ENCODE measurements around the gene PPP1R16B.
A peak's percentile ranks its signal among the peaks of the same experiment; 100 is the strongest.

PPP1R16B gene

DNA sequence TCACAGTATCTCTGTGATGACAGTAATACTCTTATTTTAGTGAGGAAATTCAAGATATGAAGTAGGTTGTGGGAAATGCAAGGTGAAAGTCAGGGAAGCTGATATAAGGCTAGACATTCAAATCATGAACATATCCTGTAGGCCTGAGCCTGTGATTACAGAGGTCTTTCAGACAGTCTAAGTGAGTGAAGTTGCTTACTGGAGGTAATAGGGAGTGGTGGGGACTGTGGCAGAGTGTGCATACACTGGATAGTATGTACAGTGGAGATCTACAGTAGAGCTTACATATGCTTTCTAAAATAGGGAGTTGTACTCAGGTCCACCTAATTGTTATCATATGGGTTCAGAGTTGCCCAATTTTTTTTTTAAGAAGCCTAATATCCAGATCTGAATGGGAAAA is 159.8 kb downstream of the PPP1R16B start:
- no peak for DNase-seq
- in situ Hi-C loops (cut with HindIII; ENCODE audit: low pct_ligation_motif_present, low pct_unique_long_range_greater_than_20kb, low sequenced_read_pairs): no loop called here

DNA sequence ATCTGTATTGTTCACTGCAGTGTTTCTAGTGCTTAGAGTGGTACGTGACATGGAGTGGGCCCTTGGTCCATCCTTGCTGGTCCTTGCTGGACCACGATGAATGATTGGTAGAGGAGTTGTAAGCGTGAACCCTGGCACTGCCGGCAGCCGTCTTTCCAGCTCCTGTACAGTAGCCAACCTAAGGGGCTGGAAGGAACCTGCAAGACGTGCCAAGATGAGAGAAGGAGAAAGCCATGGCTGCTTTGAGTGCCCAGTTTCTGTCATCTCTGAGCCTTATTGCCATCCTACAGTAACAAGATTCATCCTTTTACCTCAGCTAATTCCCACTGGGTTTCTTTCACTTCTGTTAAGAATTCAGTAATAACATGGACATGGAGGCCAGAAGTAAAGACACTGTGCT is 162.6 kb downstream of the PPP1R16B start:
- in situ Hi-C loops (cut with HindIII; ENCODE audit: low pct_ligation_motif_present, low pct_unique_long_range_greater_than_20kb, low sequenced_read_pairs): no loop called here

DNA sequence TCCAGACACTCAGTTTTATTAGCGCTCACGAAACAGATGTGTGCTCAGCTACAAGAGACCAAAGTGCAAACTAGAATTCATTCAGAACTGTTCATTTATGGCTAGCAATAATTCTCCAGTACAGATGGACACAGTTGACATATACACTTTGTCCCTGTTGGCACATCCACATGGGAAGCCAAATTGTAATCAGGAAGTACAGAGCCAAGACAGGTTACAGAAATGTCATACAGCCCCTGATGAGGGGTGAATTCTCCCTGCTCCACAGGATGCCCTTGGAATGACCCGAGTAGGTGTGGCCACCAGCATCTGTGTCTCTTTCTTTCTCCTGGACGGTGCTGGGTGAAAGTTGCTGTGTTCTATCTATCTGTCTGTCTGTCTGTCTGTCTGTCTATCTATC is 164.2 kb downstream of the PPP1R16B start:
- no peak for DNase-seq
- in situ Hi-C loops (cut with HindIII; ENCODE audit: low pct_ligation_motif_present, low pct_unique_long_range_greater_than_20kb, low sequenced_read_pairs): no loop called here

More for the DNA sequence above, 162.6 kb downstream of the PPP1R16B start:
- DNase-seq: no peak

DNA sequence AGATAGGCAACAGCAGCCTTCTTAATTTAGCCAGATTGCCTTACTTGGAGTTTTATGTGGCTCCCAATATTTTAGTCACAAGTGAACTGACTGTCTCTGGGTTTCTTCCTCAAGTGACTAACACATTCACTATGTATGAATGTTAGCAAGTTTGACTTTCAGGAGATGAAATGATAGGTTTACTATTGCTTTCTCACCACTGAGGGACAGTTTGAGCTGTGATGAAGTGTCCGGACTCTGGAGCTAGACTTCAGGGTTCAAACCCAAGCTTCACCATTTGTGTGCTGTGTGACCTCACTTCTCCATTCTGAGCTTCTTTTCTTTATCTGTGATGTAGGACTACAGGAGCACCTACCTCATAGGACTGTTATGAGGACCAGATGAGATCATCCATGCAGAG is 164.8 kb downstream of the PPP1R16B start:
- DNase-seq: peak; percentile 39
- in situ Hi-C loops (cut with HindIII; ENCODE audit: low pct_ligation_motif_present, low pct_unique_long_range_greater_than_20kb, low sequenced_read_pairs): no loop called here

All from ACHN (cell line).